HL-60 (cell line): ENCODE measurements around the gene AP3M1.

Experiments
- POLR2AphosphoS5 ChIP-seq: IDR thresholded peaks from 2 replicates; pipeline ENCODE4 v1.6.1; 2012; ENCODE audit warnings: low read depth
- TF ChIP-seq, protein P1 (sequence below): IDR thresholded peaks from one replicate; pipeline ENCODE4 v1.5.1; 2011; ENCODE audit warnings: low read length, control low read depth, inconsistent platforms; ENCODE audit not compliant: insufficient read depth

DNA sequence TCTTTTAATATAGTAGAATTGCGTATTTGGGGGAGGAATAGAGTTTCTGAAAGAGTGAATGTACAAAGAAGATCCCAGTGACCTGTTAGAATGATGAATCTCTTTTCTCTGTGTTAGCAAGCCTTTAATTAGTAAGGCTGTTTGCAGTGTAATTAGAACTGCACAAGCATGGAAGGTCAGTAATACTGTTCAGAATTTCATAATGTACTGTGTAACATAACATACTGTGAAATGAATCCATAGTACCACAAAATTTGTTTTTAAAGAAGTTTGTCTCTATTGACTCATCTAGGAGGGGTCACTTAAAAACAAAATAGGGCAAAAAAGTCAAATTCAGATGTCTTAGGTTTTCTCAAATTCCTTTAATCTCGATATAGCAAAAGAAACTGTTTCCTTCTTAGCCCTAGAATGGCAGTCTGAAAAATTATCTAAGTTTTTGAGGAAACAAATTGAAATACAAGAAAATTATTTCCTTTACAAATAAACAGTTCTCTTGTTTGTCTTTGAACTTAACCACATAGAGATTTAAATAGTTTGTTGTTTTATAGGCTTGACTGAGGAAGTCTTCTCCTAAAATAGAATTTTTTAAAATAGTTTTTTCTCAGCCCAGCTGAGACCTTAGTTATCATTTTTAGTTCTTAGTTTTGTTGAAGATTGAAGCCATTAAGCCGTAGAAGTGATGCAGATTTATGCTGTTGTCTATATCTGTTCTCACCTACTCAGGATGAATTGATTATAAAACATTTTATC is 12.9 kb upstream of the AP3M1 start:
- TF ChIP-seq, protein P1, sequence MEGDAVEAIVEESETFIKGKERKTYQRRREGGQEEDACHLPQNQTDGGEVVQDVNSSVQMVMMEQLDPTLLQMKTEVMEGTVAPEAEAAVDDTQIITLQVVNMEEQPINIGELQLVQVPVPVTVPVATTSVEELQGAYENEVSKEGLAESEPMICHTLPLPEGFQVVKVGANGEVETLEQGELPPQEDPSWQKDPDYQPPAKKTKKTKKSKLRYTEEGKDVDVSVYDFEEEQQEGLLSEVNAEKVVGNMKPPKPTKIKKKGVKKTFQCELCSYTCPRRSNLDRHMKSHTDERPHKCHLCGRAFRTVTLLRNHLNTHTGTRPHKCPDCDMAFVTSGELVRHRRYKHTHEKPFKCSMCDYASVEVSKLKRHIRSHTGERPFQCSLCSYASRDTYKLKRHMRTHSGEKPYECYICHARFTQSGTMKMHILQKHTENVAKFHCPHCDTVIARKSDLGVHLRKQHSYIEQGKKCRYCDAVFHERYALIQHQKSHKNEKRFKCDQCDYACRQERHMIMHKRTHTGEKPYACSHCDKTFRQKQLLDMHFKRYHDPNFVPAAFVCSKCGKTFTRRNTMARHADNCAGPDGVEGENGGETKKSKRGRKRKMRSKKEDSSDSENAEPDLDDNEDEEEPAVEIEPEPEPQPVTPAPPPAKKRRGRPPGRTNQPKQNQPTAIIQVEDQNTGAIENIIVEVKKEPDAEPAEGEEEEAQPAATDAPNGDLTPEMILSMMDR = no peak
- TF ChIP-seq POLR2AphosphoS5 = no peak
